HTR-8/SVneo (cell line): ENCODE measurements around the gene FMO1.
"Not testable (repeated sequence)": the region's sequence is repeated elsewhere in the genome, so short reads cannot be mapped to it uniquely, and the experiment has no call there.

ENCODE experiments used
- DNase-seq: peaks from one replicate; pipeline ENCODE4 v3.0.0; 2011; ENCODE audit warnings: low spot score, mixed read lengths; ENCODE audit not compliant: insufficient read length
- FAIRE-seq: peaks from 2 replicates; lab custom pipeline; 2011; peaks lifted over from hg19 to GRCh38; lab: Jason Lieb, UNC

The FMO1 gene

GRCh38 chr1:171248302-171248701, at the start of gene FMO1:
Gene FMO1 (plus strand): TSS chr1:171248494. CDS start chr1:171258088, 9,594 bp downstream.
- DNase-seq, result no peak
- no peak for FAIRE-seq

- no peak for DNase-seq
- FAIRE-seq, result no peak
Observed at GRCh38 chr1:171204296-171204695, 44.0 kb upstream of the FMO1 start.

GRCh38 chr1:171206204-171206977, 41.9 kb upstream of the FMO1 start:
- no peak for FAIRE-seq
- DNase-seq, result no peak

- FAIRE-seq, result no peak
- DNase-seq, result no peak
Observed at GRCh38 chr1:171206978-171207355, 41.3 kb upstream of the FMO1 start.

GRCh38 chr1:171207377-171207776, 40.9 kb upstream of the FMO1 start:
- no peak for FAIRE-seq
- no peak for DNase-seq

- no peak for FAIRE-seq
- DNase-seq, result no peak
Observed at GRCh38 chr1:171210355-171210754, 37.9 kb upstream of the FMO1 start.

GRCh38 chr1:171212607-171213351, 35.5 kb upstream of the FMO1 start:
- FAIRE-seq, result no peak
- DNase-seq, result no peak

GRCh38 chr1:171213559-171214454, 34.5 kb upstream of the FMO1 start:
- DNase-seq (no peak), FAIRE-seq (no peak)

GRCh38 chr1:171217658-171218443, 30.4 kb upstream of the FMO1 start:
- no peak for DNase-seq
- FAIRE-seq, result no peak

GRCh38 chr1:171218661-171219060, 29.6 kb upstream of the FMO1 start:
- no peak for DNase-seq
- FAIRE-seq, result no peak

- FAIRE-seq (no peak), DNase-seq (no peak)
Observed at GRCh38 chr1:171219346-171220080, 28.8 kb upstream of the FMO1 start.

- DNase-seq (peak; percentile 4), FAIRE-seq (no peak)
Observed at GRCh38 chr1:171220081-171220420, 28.2 kb upstream of the FMO1 start.

GRCh38 chr1:171220581-171221054, 27.7 kb upstream of the FMO1 start:
- DNase-seq (no peak), FAIRE-seq (no peak)

- no peak for FAIRE-seq
- DNase-seq, result no peak
Observed at GRCh38 chr1:171221665-171222591, 26.4 kb upstream of the FMO1 start.

- DNase-seq, result no peak
Observed at GRCh38 chr1:171222936-171223335, 25.4 kb upstream of the FMO1 start.

GRCh38 chr1:171224257-171224656, 24.0 kb upstream of the FMO1 start:
- DNase-seq, FAIRE-seq: not testable (repeated sequence)

More at GRCh38 chr1:171222936-171223335, 25.4 kb upstream of the FMO1 start:
- FAIRE-seq, result no peak

GRCh38 chr1:171226747-171227370, 21.4 kb upstream of the FMO1 start:
- DNase-seq, result no peak

GRCh38 chr1:171231326-171231725, 17.0 kb upstream of the FMO1 start:
- FAIRE-seq, result no peak
- DNase-seq, result no peak

More at GRCh38 chr1:171226747-171227370, 21.4 kb upstream of the FMO1 start:
- peak; percentile 70 for FAIRE-seq
